ENCODE data around the gene SLC25A13.

- TF ChIP-seq CHD2 (IDR thresholded peaks at IDR 0.05; ENCODE audit: low read depth, low read length) (no peak), ARNT (IDR thresholded peaks at IDR 0.05) (no peak), TRIM22 (IDR thresholded peaks at IDR 0.05) (no peak), ZNF749 (CRISPR knock-in tag; IDR thresholded peaks at IDR 0.05; ENCODE audit: borderline replicate concordance) (no peak), ZNF225 (CRISPR knock-in tag; IDR thresholded peaks at IDR 0.05) (no peak), ZNF496 (CRISPR knock-in tag; IDR thresholded peaks at IDR 0.05; ENCODE audit: insufficient replicate concordance) (no peak)
Observed at GRCh38 chr7:96225251-96225650, 96.6 kb downstream of the SLC25A13 start.
